HEK293 (cell line): ENCODE data around the gene MTMR2.

Experiments used
- HOXC10 ChIP-seq: sonication (generic); formaldehyde crosslinking; IDR thresholded peaks from 2 replicates; pipeline ENCODE4 v1.8.1; 2023; ENCODE audit warnings: mild to moderate bottlenecking, missing genetic modification reagents
- SCRT1 ChIP-seq: fragments of 450-650 bp; formaldehyde crosslinking; IDR thresholded peaks from 2 replicates; pipeline ENCODE4 v1.5.1; 2016; ENCODE audit warnings: missing biosample characterization, missing genetic modification characterization, borderline replicate concordance
- ZBTB21 ChIP-seq: fragments of 450-650 bp; formaldehyde crosslinking; IDR thresholded peaks from 2 replicates; pipeline ENCODE4 v1.5.1; 2017; ENCODE audit warnings: missing biosample characterization, missing genetic modification characterization
- ZNF423 ChIP-seq: fragments of 450-650 bp; formaldehyde crosslinking; IDR thresholded peaks from 2 replicates; pipeline ENCODE4 v1.5.1; 2016; ENCODE audit warnings: missing biosample characterization, missing genetic modification characterization
- ZNF514 ChIP-seq: fragments of 450-650 bp; formaldehyde crosslinking; IDR thresholded peaks from 2 replicates; pipeline ENCODE4 v1.5.1; 2016; ENCODE audit warnings: missing biosample characterization, missing genetic modification characterization
- ZNF548 ChIP-seq: fragments of 450-650 bp; formaldehyde crosslinking; IDR thresholded peaks from 2 replicates; pipeline ENCODE4 v1.5.1; 2016; ENCODE audit warnings: missing biosample characterization, missing genetic modification characterization
- ZNF624 ChIP-seq: fragments of 450-650 bp; formaldehyde crosslinking; IDR thresholded peaks from 2 replicates; pipeline ENCODE4 v1.5.1; 2017; ENCODE audit warnings: missing biosample characterization, missing genetic modification characterization
- TF ChIP-seq, protein P1 (sequence below): fragments of 450-650 bp; formaldehyde crosslinking; IDR thresholded peaks from 2 replicates; pipeline ENCODE4 v1.5.1; 2016; ENCODE audit warnings: missing biosample characterization, missing genetic modification characterization
- TF ChIP-seq, protein P2 (sequence below): fragments of 450-650 bp; formaldehyde crosslinking; IDR thresholded peaks from 2 replicates; pipeline ENCODE4 v1.5.1; 2016; ENCODE audit warnings: missing biosample characterization, missing genetic modification characterization
- TF ChIP-seq, protein P3 (sequence below): fragments of 450-650 bp; formaldehyde crosslinking; IDR thresholded peaks from 2 replicates; pipeline ENCODE4 v1.5.1; 2016; ENCODE audit warnings: missing biosample characterization, missing genetic modification characterization

DNA sequence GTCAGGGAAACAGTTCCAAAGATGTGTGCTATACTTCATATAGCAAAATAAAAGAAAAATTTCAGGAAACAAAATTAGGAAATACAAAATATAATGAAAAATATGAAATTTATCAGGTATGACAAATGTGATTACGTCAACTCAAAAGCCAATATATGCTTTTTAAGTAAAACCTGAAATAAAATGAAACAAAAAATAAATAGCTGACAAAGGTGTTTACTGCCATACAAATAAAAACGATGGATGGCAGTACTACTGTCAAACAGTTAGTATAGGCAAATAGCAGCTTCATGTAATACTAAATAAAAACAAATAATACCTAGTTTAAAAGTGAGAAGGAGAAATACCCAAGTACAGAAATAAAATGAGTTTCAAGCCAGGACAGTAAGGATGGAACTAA lies 119.9 kb downstream of the MTMR2 start:
- TF ChIP-seq, protein P1, sequence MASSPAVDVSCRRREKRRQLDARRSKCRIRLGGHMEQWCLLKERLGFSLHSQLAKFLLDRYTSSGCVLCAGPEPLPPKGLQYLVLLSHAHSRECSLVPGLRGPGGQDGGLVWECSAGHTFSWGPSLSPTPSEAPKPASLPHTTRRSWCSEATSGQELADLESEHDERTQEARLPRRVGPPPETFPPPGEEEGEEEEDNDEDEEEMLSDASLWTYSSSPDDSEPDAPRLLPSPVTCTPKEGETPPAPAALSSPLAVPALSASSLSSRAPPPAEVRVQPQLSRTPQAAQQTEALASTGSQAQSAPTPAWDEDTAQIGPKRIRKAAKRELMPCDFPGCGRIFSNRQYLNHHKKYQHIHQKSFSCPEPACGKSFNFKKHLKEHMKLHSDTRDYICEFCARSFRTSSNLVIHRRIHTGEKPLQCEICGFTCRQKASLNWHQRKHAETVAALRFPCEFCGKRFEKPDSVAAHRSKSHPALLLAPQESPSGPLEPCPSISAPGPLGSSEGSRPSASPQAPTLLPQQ (tag by site-specific recombination), result no peak
- no peak for TF ChIP-seq HOXC10
- TF ChIP-seq, protein P2, sequence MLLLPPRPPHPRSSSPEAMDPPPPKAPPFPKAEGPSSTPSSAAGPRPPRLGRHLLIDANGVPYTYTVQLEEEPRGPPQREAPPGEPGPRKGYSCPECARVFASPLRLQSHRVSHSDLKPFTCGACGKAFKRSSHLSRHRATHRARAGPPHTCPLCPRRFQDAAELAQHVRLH, result no peak
- TF ChIP-seq, protein P3, sequence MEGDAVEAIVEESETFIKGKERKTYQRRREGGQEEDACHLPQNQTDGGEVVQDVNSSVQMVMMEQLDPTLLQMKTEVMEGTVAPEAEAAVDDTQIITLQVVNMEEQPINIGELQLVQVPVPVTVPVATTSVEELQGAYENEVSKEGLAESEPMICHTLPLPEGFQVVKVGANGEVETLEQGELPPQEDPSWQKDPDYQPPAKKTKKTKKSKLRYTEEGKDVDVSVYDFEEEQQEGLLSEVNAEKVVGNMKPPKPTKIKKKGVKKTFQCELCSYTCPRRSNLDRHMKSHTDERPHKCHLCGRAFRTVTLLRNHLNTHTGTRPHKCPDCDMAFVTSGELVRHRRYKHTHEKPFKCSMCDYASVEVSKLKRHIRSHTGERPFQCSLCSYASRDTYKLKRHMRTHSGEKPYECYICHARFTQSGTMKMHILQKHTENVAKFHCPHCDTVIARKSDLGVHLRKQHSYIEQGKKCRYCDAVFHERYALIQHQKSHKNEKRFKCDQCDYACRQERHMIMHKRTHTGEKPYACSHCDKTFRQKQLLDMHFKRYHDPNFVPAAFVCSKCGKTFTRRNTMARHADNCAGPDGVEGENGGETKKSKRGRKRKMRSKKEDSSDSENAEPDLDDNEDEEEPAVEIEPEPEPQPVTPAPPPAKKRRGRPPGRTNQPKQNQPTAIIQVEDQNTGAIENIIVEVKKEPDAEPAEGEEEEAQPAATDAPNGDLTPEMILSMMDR (tag by site-specific recombination), result no peak
- no peak for TF ChIP-seq ZNF548 (tag by site-specific recombination)
- no peak for TF ChIP-seq SCRT1 (tag by site-specific recombination)
- TF ChIP-seq ZNF514, result no peak
- TF ChIP-seq ZNF624 (tag by site-specific recombination), result no peak
- TF ChIP-seq ZNF423, result no peak
- no peak for TF ChIP-seq ZBTB21 (tag by site-specific recombination)
